Measurements from ENCODE around the gene CACNB4.

The CACNB4 gene

GRCh38 chr2:152055366-152056108 lies 43.3 kb downstream of the CACNB4 start:
- H3K27ac Mint-ChIP-seq: peak overlapping the region; percentile 25
- peaks cover 24% of the 10 kb centered on the region for H3K9me3 Mint-ChIP-seq
- intact Hi-C loops (cut with micrococcal nuclease): no loop called here
- H3K36me3 Mint-ChIP-seq (ENCODE audit: low read depth): peaks cover 18% of the 10 kb centered on the region
- H3K27me3 Mint-ChIP-seq: peaks cover 36% of the 10 kb centered on the region
- H3K4me1 Mint-ChIP-seq (ENCODE audit: low read depth): peaks cover 36% of the 10 kb centered on the region
- no peak overlapping the region for H3K4me3 Mint-ChIP-seq

GRCh38 chr2:152054593-152054992 lies 44.3 kb downstream of the CACNB4 start:
- Mint-ChIP-seq H3K27ac (peak overlapping the region; percentile 25), H3K4me1 (ENCODE audit: low read depth) (peaks cover 43% of the 10 kb centered on the region), H3K9me3 (peaks cover 18% of the 10 kb centered on the region), H3K4me3 (no peak overlapping the region), H3K36me3 (ENCODE audit: low read depth) (peaks cover 15% of the 10 kb centered on the region), H3K27me3 (peaks cover 34% of the 10 kb centered on the region)
- intact Hi-C loops (cut with micrococcal nuclease): loop anchor here (5.0 kb wide), 1 partner anchor 33 kb away; no protein-coding TSS in a partner anchor

GRCh38 chr2:152051436-152051835 lies 47.4 kb downstream of the CACNB4 start:
- Mint-ChIP-seq H3K27me3 (peaks cover 10% of the 10 kb centered on the region), H3K9me3 (no peaks in the 10 kb centered on the region), H3K27ac (peak overlapping the region; percentile 20), H3K4me3 (no peak overlapping the region), H3K4me1 (ENCODE audit: low read depth) (peaks cover 72% of the 10 kb centered on the region), H3K36me3 (ENCODE audit: low read depth) (no peaks in the 10 kb centered on the region)
- intact Hi-C loops (cut with micrococcal nuclease): loop anchor here (5.0 kb wide), 1 partner anchor 36 kb away; no protein-coding TSS in a partner anchor

GRCh38 chr2:152050915-152051314 lies 47.9 kb downstream of the CACNB4 start:
- intact Hi-C loops (cut with micrococcal nuclease): loop anchor here (5.0 kb wide), 1 partner anchor 36 kb away; no protein-coding TSS in a partner anchor
- Mint-ChIP-seq H3K4me1 (ENCODE audit: low read depth) (peaks cover 71% of the 10 kb centered on the region), H3K9me3 (no peaks in the 10 kb centered on the region), H3K27me3 (peaks cover 6% of the 10 kb centered on the region), H3K27ac (peak overlapping the region; percentile 20), H3K4me3 (no peak overlapping the region), H3K36me3 (ENCODE audit: low read depth) (no peaks in the 10 kb centered on the region)

- no peaks in the 10 kb centered on the region for H3K9me3 Mint-ChIP-seq
- H3K27me3 Mint-ChIP-seq: peaks cover 2% of the 10 kb centered on the region
- H3K4me1 Mint-ChIP-seq (ENCODE audit: low read depth): peaks cover 71% of the 10 kb centered on the region
- intact Hi-C loops (cut with micrococcal nuclease): loop anchor here (5.0 kb wide), 1 partner anchor 37 kb away; no protein-coding TSS in a partner anchor
- H3K36me3 Mint-ChIP-seq (ENCODE audit: low read depth): no peaks in the 10 kb centered on the region
- H3K27ac Mint-ChIP-seq: peak overlapping the region; percentile 74
- no peak overlapping the region for H3K4me3 Mint-ChIP-seq
These were observed 48.5 kb downstream of the CACNB4 start for GRCh38 chr2:152050341-152050740.

GRCh38 chr2:152049541-152049940 lies 49.3 kb downstream of the CACNB4 start:
- H3K27me3 Mint-ChIP-seq: no peaks in the 10 kb centered on the region
- peak overlapping the region; percentile 74 for H3K27ac Mint-ChIP-seq
- no peaks in the 10 kb centered on the region for H3K36me3 Mint-ChIP-seq (ENCODE audit: low read depth)
- H3K4me1 Mint-ChIP-seq (ENCODE audit: low read depth): peaks cover 71% of the 10 kb centered on the region
- peak overlapping the region; percentile 10 for H3K4me3 Mint-ChIP-seq
- no peaks in the 10 kb centered on the region for H3K9me3 Mint-ChIP-seq
- intact Hi-C loops (cut with micrococcal nuclease): loop anchor here (5.0 kb wide), 1 partner anchor 48 kb away; the partner anchor contains the start of gene CACNB4

GRCh38 chr2:152047824-152048471 lies 50.9 kb downstream of the CACNB4 start:
- no peaks in the 10 kb centered on the region for H3K36me3 Mint-ChIP-seq (ENCODE audit: low read depth)
- intact Hi-C loops (cut with micrococcal nuclease): loop anchor here (5.0 kb wide), 1 partner anchor 49 kb away; the partner anchor contains the start of gene CACNB4
- H3K4me3 Mint-ChIP-seq: no peak overlapping the region
- peaks cover 76% of the 10 kb centered on the region for H3K4me1 Mint-ChIP-seq (ENCODE audit: low read depth)
- no peaks in the 10 kb centered on the region for H3K27me3 Mint-ChIP-seq
- no peaks in the 10 kb centered on the region for H3K9me3 Mint-ChIP-seq
- peak overlapping the region; percentile 72 for H3K27ac Mint-ChIP-seq

- Mint-ChIP-seq H3K36me3 (ENCODE audit: low read depth) (no peaks in the 10 kb centered on the region), H3K9me3 (no peaks in the 10 kb centered on the region), H3K27me3 (no peaks in the 10 kb centered on the region), H3K27ac (peak overlapping the region; percentile 72), H3K4me3 (no peak overlapping the region), H3K4me1 (ENCODE audit: low read depth) (peaks cover 86% of the 10 kb centered on the region)
- intact Hi-C loops (cut with micrococcal nuclease): loop anchor here (5.0 kb wide), 1 partner anchor 50 kb away; the partner anchor contains the start of gene CACNB4
These were observed 51.9 kb downstream of the CACNB4 start for GRCh38 chr2:152046940-152047339.

- H3K4me1 Mint-ChIP-seq (ENCODE audit: low read depth): peaks cover 79% of the 10 kb centered on the region
- no peaks in the 10 kb centered on the region for H3K36me3 Mint-ChIP-seq (ENCODE audit: low read depth)
- H3K27me3 Mint-ChIP-seq: no peaks in the 10 kb centered on the region
- intact Hi-C loops (cut with micrococcal nuclease): loop anchor here (2.0 kb wide), 1 partner anchor 132 kb away; the partner anchor contains the start of gene STAM2
- H3K4me3 Mint-ChIP-seq: peak overlapping the region; percentile 50
- peak overlapping the region; percentile 79 for H3K27ac Mint-ChIP-seq
- H3K9me3 Mint-ChIP-seq: no peaks in the 10 kb centered on the region
These were observed 55.9 kb downstream of the CACNB4 start for GRCh38 chr2:152042636-152043615.

GRCh38 chr2:152038441-152038958 lies 60.3 kb downstream of the CACNB4 start:
- intact Hi-C loops (cut with micrococcal nuclease): loop anchor here (5.0 to 10.0 kb wide), 4 partner anchors 79 to 676 kb away; partner anchors contain the start of genes ARL6IP6 and PRPF40A
- no peaks in the 10 kb centered on the region for H3K36me3 Mint-ChIP-seq (ENCODE audit: low read depth)
- H3K9me3 Mint-ChIP-seq: no peaks in the 10 kb centered on the region
- peak overlapping the region; percentile 34 for H3K4me3 Mint-ChIP-seq
- H3K4me1 Mint-ChIP-seq (ENCODE audit: low read depth): peaks cover 53% of the 10 kb centered on the region
- peak overlapping the region; percentile 92 for H3K27ac Mint-ChIP-seq
- H3K27me3 Mint-ChIP-seq: no peaks in the 10 kb centered on the region

- Mint-ChIP-seq H3K4me1 (ENCODE audit: low read depth) (peaks cover 47% of the 10 kb centered on the region), H3K36me3 (ENCODE audit: low read depth) (no peaks in the 10 kb centered on the region), H3K9me3 (no peaks in the 10 kb centered on the region), H3K27me3 (no peaks in the 10 kb centered on the region), H3K4me3 (peak overlapping the region; percentile 34), H3K27ac (peak overlapping the region; percentile 92)
- intact Hi-C loops (cut with micrococcal nuclease): loop anchor here (5.0 to 10.0 kb wide), 4 partner anchors 79 to 677 kb away; partner anchors contain the start of genes ARL6IP6 and PRPF40A
These were observed 61.0 kb downstream of the CACNB4 start for GRCh38 chr2:152037743-152038435.

GRCh38 chr2:152036611-152037469 lies 62.0 kb downstream of the CACNB4 start:
- intact Hi-C loops (cut with micrococcal nuclease): loop anchor here (5.0 to 10.0 kb wide), 4 partner anchors 80 to 678 kb away; partner anchors contain the start of genes ARL6IP6 and PRPF40A
- no peaks in the 10 kb centered on the region for H3K27me3 Mint-ChIP-seq
- H3K27ac Mint-ChIP-seq: no peak overlapping the region
- H3K4me3 Mint-ChIP-seq: no peak overlapping the region
- H3K9me3 Mint-ChIP-seq: no peaks in the 10 kb centered on the region
- no peaks in the 10 kb centered on the region for H3K36me3 Mint-ChIP-seq (ENCODE audit: low read depth)
- peaks cover 41% of the 10 kb centered on the region for H3K4me1 Mint-ChIP-seq (ENCODE audit: low read depth)

Measured in dendritic cell treated with granulocyte-macrophage colony-stimulating factor and Interleukin-4, amounts not matched to agents 40 ng/mL and 50 ng/mL, for 4 days (primary cell).